ENCODE results near the gene BAZ2B.
A peak's percentile ranks its signal among the peaks of the same experiment; 100 is the strongest.
"Not testable (repeated sequence)": the region's sequence is repeated elsewhere in the genome, so short reads cannot be mapped to it uniquely, and the experiment has no call there.

BAZ2B gene

DNA sequence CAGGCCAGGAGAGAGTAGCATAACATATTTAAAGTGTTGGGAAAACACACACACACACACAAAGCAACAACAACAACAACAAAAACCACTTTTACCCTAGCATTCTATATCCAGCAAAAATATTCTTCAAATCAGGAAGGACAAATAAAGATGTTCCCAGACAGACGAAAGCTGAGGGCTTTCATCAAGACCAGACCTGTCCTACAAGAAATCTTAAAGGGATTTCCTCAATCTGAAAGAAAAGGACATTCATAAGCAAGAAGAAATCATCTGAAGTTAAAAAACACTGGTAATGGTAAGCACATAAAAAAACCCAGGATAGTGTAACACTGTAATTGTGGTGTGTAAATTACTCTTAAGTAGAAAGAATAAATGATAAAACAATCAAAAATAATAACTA is 22.7 kb upstream of the BAZ2B start:
- peaks cover 0 to 3% of the 10 kb centered on the region in 2 donors for H3K9me3 ChIP-seq (ENCODE audit: control insufficient read depth in 1 of 2, low read length in 2 of 2)
- H3K4me1 ChIP-seq (ENCODE audit: control insufficient read depth in 1 of 2, insufficient read depth in 2 of 2, low read length in 2 of 2) = no peaks in the 10 kb centered on the region
- no peaks in the 10 kb centered on the region for H3K36me3 ChIP-seq (ENCODE audit: control insufficient read depth in 1 of 2, insufficient read depth in 2 of 2, low read length in 2 of 2)
- H3K27ac ChIP-seq (ENCODE audit: low read depth, low read length) = no peak overlapping the region
- no peaks in the 10 kb centered on the region for H3K27me3 ChIP-seq (ENCODE audit: control insufficient read depth in 1 of 2, insufficient read depth in 2 of 2, low read length in 2 of 2)
- H3K9ac ChIP-seq (ENCODE audit: low read depth in 1 of 2, low read length in 2 of 2) = no peak overlapping the region
- H3K4me3 ChIP-seq (ENCODE audit: low read depth in 1 of 2, low read length in 2 of 2) = no peak overlapping the region

DNA sequence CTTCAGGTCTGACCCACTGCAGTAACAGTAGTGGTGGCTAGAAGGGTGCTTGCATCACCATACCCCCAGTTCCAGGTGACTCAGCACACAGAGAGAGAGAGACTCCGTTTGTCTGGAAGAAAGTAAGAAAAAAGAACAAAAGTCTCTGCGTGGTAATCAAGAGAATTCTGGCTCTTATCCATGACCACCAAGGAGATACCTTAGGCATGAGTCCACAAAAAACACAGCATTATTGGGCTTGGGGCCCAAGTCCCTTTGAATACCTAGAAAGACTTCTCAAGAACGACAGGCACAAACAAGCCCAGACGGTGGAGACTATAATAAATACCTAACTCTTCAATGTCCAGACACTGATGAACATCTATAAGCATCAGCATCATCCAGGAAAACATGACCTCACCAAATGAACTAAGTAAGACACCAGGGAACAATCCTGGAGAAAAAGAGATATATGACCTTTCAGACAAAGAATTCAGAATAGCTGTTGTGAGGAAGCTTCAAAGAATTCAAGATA is 21.7 kb upstream of the BAZ2B start:
- H3K27ac ChIP-seq (ENCODE audit: low read depth, low read length) = no peak overlapping the region

DNA sequence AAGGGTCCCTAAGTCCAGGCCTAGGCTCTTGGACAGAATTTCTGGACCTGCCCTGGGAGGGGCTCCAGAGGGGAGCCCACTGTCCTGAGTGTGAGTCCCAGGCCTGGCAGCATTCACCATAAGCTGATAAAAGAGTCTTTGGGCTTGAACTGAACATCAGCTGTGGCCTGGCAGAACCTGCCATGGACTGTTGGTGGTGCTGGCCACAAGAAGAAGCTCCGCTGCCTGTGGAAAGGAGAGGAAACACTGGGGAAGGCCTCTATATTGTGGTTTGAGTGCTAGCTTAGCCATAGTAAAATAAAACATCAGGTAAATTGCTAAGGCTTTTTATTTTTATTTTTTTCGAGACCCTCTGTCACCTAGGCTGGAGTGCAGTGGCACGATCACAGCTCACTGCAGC is 20.9 kb upstream of the BAZ2B start:
- Histone ChIP-seq H3K9ac (ENCODE audit: low read depth in 1 of 2, low read length in 2 of 2) (no peak overlapping the region), H3K36me3 (ENCODE audit: control insufficient read depth in 1 of 2, insufficient read depth in 2 of 2, low read length in 2 of 2) (no peaks in the 10 kb centered on the region), H3K9me3 (ENCODE audit: control insufficient read depth in 1 of 2, low read length in 2 of 2) (peaks cover 0 to 3% of the 10 kb centered on the region in 2 donors), H3K27ac (ENCODE audit: low read depth, low read length) (no peak overlapping the region), H3K4me1 (ENCODE audit: control insufficient read depth in 1 of 2, insufficient read depth in 2 of 2, low read length in 2 of 2) (no peaks in the 10 kb centered on the region), H3K4me3 (ENCODE audit: low read depth in 1 of 2, low read length in 2 of 2) (no peak overlapping the region), H3K27me3 (ENCODE audit: control insufficient read depth in 1 of 2, insufficient read depth in 2 of 2, low read length in 2 of 2) (no peaks in the 10 kb centered on the region)

More for the DNA sequence above, 21.7 kb upstream of the BAZ2B start:
- Histone ChIP-seq H3K27me3 (ENCODE audit: control insufficient read depth in 1 of 2, insufficient read depth in 2 of 2, low read length in 2 of 2) (no peaks in the 10 kb centered on the region), H3K36me3 (ENCODE audit: control insufficient read depth in 1 of 2, insufficient read depth in 2 of 2, low read length in 2 of 2) (no peaks in the 10 kb centered on the region), H3K9ac (ENCODE audit: low read depth in 1 of 2, low read length in 2 of 2) (no peak overlapping the region), H3K4me3 (ENCODE audit: low read depth in 1 of 2, low read length in 2 of 2) (no peak overlapping the region), H3K4me1 (ENCODE audit: control insufficient read depth in 1 of 2, insufficient read depth in 2 of 2, low read length in 2 of 2) (no peaks in the 10 kb centered on the region), H3K9me3 (ENCODE audit: control insufficient read depth in 1 of 2, low read length in 2 of 2) (peaks cover 0 to 3% of the 10 kb centered on the region in 2 donors)

DNA sequence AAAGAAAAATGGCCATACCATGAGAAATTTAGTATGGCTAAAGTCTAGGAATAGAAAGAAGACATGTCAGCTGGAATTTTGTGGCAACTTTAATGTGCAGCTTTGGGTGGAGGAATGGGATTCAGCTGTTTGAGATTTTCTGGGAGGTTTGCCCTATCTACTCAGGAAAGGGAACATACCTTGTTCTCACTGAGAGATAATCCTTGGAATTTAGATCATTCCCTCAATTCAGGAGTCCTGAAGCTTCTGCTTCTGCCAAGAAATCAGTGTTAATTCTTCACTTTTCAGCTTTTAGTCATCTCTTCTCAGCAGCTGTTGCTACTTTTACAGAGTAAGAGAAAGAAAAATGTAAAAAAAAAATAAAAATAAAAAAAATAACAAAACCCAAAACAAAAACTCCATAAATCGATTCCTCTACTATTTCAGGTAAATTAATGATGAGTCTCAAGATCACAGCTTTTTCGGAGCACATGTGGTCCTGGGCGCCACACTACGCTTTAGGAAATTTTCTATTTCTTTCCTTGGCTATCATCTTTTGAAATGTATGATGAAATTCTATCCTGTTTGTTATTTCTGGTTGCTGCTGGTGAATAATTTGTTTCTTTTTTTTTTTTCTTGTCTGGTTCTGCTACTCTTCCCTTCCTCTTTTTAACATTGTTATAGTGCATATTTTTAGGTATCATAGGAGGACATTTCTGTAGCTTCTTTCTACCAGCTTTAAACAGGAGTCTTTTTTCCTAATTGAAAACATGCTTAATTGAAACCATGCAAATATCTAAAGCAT is 18.9 kb upstream of the BAZ2B start:
- Histone ChIP-seq H3K36me3 (ENCODE audit: control insufficient read depth in 1 of 2, insufficient read depth in 2 of 2, low read length in 2 of 2) (no peaks in the 10 kb centered on the region), H3K27ac (ENCODE audit: low read depth, low read length) (no peak overlapping the region), H3K9ac (ENCODE audit: low read depth in 1 of 2, low read length in 2 of 2) (no peak overlapping the region), H3K27me3 (ENCODE audit: control insufficient read depth in 1 of 2, insufficient read depth in 2 of 2, low read length in 2 of 2) (no peaks in the 10 kb centered on the region), H3K9me3 (ENCODE audit: control insufficient read depth in 1 of 2, low read length in 2 of 2) (peaks cover 0 to 3% of the 10 kb centered on the region in 2 donors), H3K4me1 (ENCODE audit: control insufficient read depth in 1 of 2, insufficient read depth in 2 of 2, low read length in 2 of 2) (no peaks in the 10 kb centered on the region), H3K4me3 (ENCODE audit: low read depth in 1 of 2, low read length in 2 of 2) (no peak overlapping the region)

DNA sequence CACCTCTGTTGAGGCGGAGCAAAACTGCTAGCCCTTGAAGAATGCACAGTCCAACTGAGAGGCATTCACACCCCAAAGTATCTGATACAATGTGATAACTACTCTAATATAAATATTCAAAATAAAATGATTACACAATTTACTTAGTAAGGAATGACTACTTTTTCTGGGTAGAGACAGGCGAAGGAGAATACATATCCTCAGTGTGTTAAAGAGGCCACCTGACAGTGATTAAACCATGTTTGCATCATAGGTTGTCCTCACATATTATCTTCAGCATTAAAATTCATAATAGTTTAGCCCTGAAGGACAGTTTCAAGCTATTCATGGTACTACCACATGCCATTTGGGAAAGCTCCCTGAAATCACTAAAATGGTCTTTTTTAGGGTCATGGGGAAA is 16.9 kb upstream of the BAZ2B start:
- Histone ChIP-seq H3K9me3 (ENCODE audit: control insufficient read depth in 1 of 2, low read length in 2 of 2) (no peaks in the 10 kb centered on the region), H3K36me3 (ENCODE audit: control insufficient read depth in 1 of 2, insufficient read depth in 2 of 2, low read length in 2 of 2) (no peaks in the 10 kb centered on the region), H3K27me3 (ENCODE audit: control insufficient read depth in 1 of 2, insufficient read depth in 2 of 2, low read length in 2 of 2) (no peaks in the 10 kb centered on the region), H3K27ac (ENCODE audit: low read depth, low read length) (no peak overlapping the region), H3K4me3 (ENCODE audit: low read depth in 1 of 2, low read length in 2 of 2) (no peak overlapping the region), H3K4me1 (ENCODE audit: control insufficient read depth in 1 of 2, insufficient read depth in 2 of 2, low read length in 2 of 2) (no peaks in the 10 kb centered on the region), H3K9ac (ENCODE audit: low read depth in 1 of 2, low read length in 2 of 2) (no peak overlapping the region)

DNA sequence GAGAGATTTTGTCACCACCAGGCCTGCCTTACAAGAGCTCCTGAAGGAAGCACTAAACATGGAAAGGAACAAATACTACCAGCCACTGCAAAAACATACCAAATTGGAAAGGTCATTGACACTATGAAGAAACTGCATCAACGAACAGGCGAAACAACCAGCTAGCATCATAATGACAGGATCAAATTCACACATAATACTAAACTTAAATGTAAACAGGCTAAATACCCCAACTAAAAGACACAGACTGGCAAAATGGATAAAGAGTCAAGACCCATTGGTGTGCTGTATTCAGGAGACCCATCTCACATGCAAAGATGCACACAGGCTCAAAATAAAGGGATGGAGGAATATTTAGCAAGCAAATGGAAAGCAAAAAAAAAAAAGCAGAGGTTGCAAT is 9.3 kb upstream of the BAZ2B start:
- not testable (repeated sequence) for H3K9ac ChIP-seq (ENCODE audit: low read depth in 1 of 2, low read length in 2 of 2); H3K27ac ChIP-seq (ENCODE audit: low read depth, low read length); H3K9me3 ChIP-seq (ENCODE audit: control insufficient read depth in 1 of 2, low read length in 2 of 2); H3K36me3 ChIP-seq (ENCODE audit: control insufficient read depth in 1 of 2, insufficient read depth in 2 of 2, low read length in 2 of 2); H3K4me3 ChIP-seq (ENCODE audit: low read depth in 1 of 2, low read length in 2 of 2); H3K27me3 ChIP-seq (ENCODE audit: control insufficient read depth in 1 of 2, insufficient read depth in 2 of 2, low read length in 2 of 2); H3K4me1 ChIP-seq (ENCODE audit: control insufficient read depth in 1 of 2, insufficient read depth in 2 of 2, low read length in 2 of 2)

DNA sequence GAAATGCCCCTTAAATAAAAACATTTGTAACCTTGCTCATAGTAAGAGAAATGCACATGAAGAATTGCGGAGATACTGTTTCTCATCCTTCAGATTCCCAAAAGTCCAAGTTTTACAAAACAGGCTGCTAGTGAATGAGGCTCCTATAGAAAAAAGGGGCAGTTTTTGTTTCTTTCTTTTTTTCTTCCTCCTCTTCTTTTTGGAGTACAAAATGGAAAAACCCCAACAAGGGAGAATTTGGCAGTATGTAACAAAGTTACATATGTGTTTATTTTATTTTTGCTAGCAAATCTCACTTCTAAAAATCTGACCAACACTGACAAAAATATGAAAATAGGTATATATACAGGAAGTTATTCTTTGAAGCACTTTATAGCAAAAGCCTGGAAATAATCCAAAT is 7.1 kb upstream of the BAZ2B start:
- Histone ChIP-seq H3K36me3 (ENCODE audit: control insufficient read depth in 1 of 2, insufficient read depth in 2 of 2, low read length in 2 of 2) (no peaks in the 10 kb centered on the region), H3K4me3 (ENCODE audit: low read depth in 1 of 2, low read length in 2 of 2) (no peak overlapping the region), H3K27me3 (ENCODE audit: control insufficient read depth in 1 of 2, insufficient read depth in 2 of 2, low read length in 2 of 2) (no peaks in the 10 kb centered on the region), H3K4me1 (ENCODE audit: control insufficient read depth in 1 of 2, insufficient read depth in 2 of 2, low read length in 2 of 2) (peaks cover 0 to 10% of the 10 kb centered on the region in 2 donors), H3K9me3 (ENCODE audit: control insufficient read depth in 1 of 2, low read length in 2 of 2) (no peaks in the 10 kb centered on the region), H3K9ac (ENCODE audit: low read depth in 1 of 2, low read length in 2 of 2) (no peak overlapping the region), H3K27ac (ENCODE audit: low read depth, low read length) (no peak overlapping the region)

DNA sequence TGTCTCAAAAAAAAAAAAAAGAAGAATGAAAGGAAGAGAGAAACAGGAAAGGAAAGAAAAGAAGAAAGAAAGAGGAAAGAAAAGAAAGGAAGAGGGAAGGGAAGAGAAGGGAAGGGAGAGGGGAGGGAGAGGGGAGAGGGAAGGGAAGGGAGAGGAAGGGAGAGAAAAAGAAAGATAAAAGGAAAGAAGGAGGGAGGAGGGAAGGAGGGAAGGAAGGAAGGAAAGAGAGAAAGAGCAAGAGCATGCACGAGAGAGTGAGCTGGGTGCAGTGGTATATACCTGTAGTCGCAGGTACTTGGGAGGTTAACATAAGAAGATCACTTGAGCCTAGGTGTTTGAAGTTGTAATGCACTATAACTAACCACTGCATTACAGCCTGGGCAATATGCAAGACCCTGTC is 6.6 kb upstream of the BAZ2B start:
- H3K27me3 ChIP-seq (ENCODE audit: control insufficient read depth in 1 of 2, insufficient read depth in 2 of 2, low read length in 2 of 2) = no peaks in the 10 kb centered on the region
- no peak overlapping the region for H3K4me3 ChIP-seq (ENCODE audit: low read depth in 1 of 2, low read length in 2 of 2)
- no peaks in the 10 kb centered on the region for H3K36me3 ChIP-seq (ENCODE audit: control insufficient read depth in 1 of 2, insufficient read depth in 2 of 2, low read length in 2 of 2)
- H3K4me1 ChIP-seq (ENCODE audit: control insufficient read depth in 1 of 2, insufficient read depth in 2 of 2, low read length in 2 of 2) = peaks cover 0 to 10% of the 10 kb centered on the region in 2 donors
- H3K9ac ChIP-seq (ENCODE audit: low read depth in 1 of 2, low read length in 2 of 2) = no peak overlapping the region
- no peaks in the 10 kb centered on the region for H3K9me3 ChIP-seq (ENCODE audit: control insufficient read depth in 1 of 2, low read length in 2 of 2)
- no peak overlapping the region for H3K27ac ChIP-seq (ENCODE audit: low read depth, low read length)

DNA sequence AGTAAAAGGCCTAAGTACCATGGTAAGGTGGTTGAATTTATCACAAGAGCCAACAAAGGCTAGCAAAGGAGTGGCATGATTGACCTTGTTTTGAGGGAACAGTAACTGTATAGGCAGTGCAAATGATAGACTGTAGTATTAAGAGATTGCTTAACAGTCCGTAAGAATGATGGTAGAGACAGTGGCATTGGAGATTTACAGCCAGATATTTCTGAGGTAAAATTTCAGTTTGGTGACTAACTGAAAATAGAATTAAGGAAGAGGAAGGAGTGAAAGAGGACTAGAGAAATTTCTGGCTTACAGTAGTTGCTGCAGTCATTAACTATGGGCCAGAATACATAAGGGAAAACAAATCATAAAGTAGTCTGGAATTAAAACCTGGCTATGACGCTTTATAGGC is 4.4 kb upstream of the BAZ2B start:
- peaks cover 0 to 10% of the 10 kb centered on the region in 2 donors for H3K4me1 ChIP-seq (ENCODE audit: control insufficient read depth in 1 of 2, insufficient read depth in 2 of 2, low read length in 2 of 2)
- no peaks in the 10 kb centered on the region for H3K27me3 ChIP-seq (ENCODE audit: control insufficient read depth in 1 of 2, insufficient read depth in 2 of 2, low read length in 2 of 2)
- no peaks in the 10 kb centered on the region for H3K9me3 ChIP-seq (ENCODE audit: control insufficient read depth in 1 of 2, low read length in 2 of 2)
- H3K27ac ChIP-seq (ENCODE audit: low read depth, low read length) = no peak overlapping the region
- H3K9ac ChIP-seq (ENCODE audit: low read depth in 1 of 2, low read length in 2 of 2) = no peak overlapping the region
- no peaks in the 10 kb centered on the region for H3K36me3 ChIP-seq (ENCODE audit: control insufficient read depth in 1 of 2, insufficient read depth in 2 of 2, low read length in 2 of 2)
- H3K4me3 ChIP-seq (ENCODE audit: low read depth in 1 of 2, low read length in 2 of 2) = peak overlapping the region in 1 of 2 donors; percentile 8

DNA sequence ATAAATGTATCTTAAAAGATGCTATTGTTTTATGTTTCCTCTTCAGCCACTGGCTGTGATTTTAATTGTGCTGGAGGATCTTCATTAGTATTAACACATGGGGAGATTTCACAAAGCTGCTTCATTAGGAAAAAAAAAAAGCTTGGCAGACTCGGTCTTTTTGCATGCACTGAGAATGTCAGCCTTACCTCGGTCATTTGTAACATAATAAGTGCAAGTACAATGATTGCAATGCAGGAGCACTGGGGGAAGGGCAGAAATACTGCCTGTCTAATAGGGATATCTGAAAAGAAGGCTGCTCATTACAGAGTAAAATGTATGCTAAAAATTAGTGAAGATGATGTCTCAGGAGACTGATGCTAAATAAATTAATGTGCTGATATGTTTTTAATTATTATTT is 1.3 kb upstream of the BAZ2B start:
- Histone ChIP-seq H3K27ac (ENCODE audit: low read depth, low read length) (no peak overlapping the region), H3K4me3 (ENCODE audit: low read depth in 1 of 2, low read length in 2 of 2) (peak overlapping the region; percentile 74 to 85), H3K4me1 (ENCODE audit: control insufficient read depth in 1 of 2, insufficient read depth in 2 of 2, low read length in 2 of 2) (peaks cover 0 to 11% of the 10 kb centered on the region in 2 donors), H3K9me3 (ENCODE audit: control insufficient read depth in 1 of 2, low read length in 2 of 2) (no peaks in the 10 kb centered on the region), H3K36me3 (ENCODE audit: control insufficient read depth in 1 of 2, insufficient read depth in 2 of 2, low read length in 2 of 2) (no peaks in the 10 kb centered on the region), H3K27me3 (ENCODE audit: control insufficient read depth in 1 of 2, insufficient read depth in 2 of 2, low read length in 2 of 2) (no peaks in the 10 kb centered on the region), H3K9ac (ENCODE audit: low read depth in 1 of 2, low read length in 2 of 2) (peak overlapping the region in 1 of 2 donors; percentile 86)

Measured in duodenal mucosa (tissue), 2 donors.